HepG2 (cell line): ENCODE measurements around the gene CARHSP1. TPM values are rescaled to one million over a fixed set of nuclear protein-coding genes. Genes with fewer than 3 reads are reported as not detected.

Source experiments
- ARID3A ChIP-seq: IDR thresholded peaks from 2 replicates; pipeline ENCODE4 v1.6.1; 2012; ENCODE audit warnings: low read depth, low read length, improper control_type of control experiment
- ATM ChIP-seq: fragments of 450-650 bp; IDR thresholded peaks from 2 replicates; pipeline ENCODE4 v1.7.1; 2017; ENCODE audit warnings: mild to moderate bottlenecking, borderline replicate concordance
- BHLHE40 ChIP-seq: IDR thresholded peaks from 2 replicates; pipeline ENCODE4 v1.6.1; 2011; ENCODE audit warnings: low read length, improper control_type of control experiment
- DZIP1 ChIP-seq: sonication (generic); formaldehyde crosslinking; IDR thresholded peaks from 2 replicates; pipeline ENCODE4 v1.5.0; 2020; ENCODE audit warnings: mild to moderate bottlenecking, missing genetic modification reagents
- NFYC ChIP-seq: IDR thresholded peaks from 2 replicates; pipeline ENCODE4 v1.6.1; 2016; ENCODE audit warnings: missing genetic modification reagents, missing compliant biosample characterization
- POLR2A ChIP-seq, 2 experiments: IDR thresholded peaks; 2 replicates each; pipeline ENCODE4 v1.6.1; 2011; ENCODE audit warnings: low read depth in 2 of 2, low read length in 2 of 2, mild to moderate bottlenecking in 1 of 2, moderate library complexity in 1 of 2; ENCODE audit not compliant: insufficient read depth in 1 of 2
- THAP9 ChIP-seq: sonication (generic); formaldehyde crosslinking; IDR thresholded peaks from 2 replicates; pipeline ENCODE4; 2020; ENCODE audit warnings: missing genetic modification reagents, mild to moderate bottlenecking, borderline replicate concordance
- ZNF282 ChIP-seq: fragments of 450-650 bp; IDR thresholded peaks from 2 replicates; pipeline ENCODE4 v1.6.1; 2018; ENCODE audit not compliant: partially characterized antibody
- ZNF318 ChIP-seq: sonication (generic); formaldehyde crosslinking; IDR thresholded peaks from 2 replicates; pipeline ENCODE4 v1.4.0; 2020; ENCODE audit warnings: mild to moderate bottlenecking, missing genetic modification reagents
- ZNF350 ChIP-seq: sonication (generic); formaldehyde crosslinking; IDR thresholded peaks from 2 replicates; pipeline ENCODE4 v1.4.0; 2020; ENCODE audit warnings: mild to moderate bottlenecking, low read depth, missing genetic modification reagents, borderline replicate concordance
- ZNF576 ChIP-seq: sonication (generic); formaldehyde crosslinking; IDR thresholded peaks from 2 replicates; pipeline ENCODE4 v1.4.0; 2020; ENCODE audit warnings: mild to moderate bottlenecking, missing genetic modification reagents
- ZNF616 ChIP-seq: sonication (generic); formaldehyde crosslinking; IDR thresholded peaks from 2 replicates; pipeline ENCODE4 v1.5.0; 2020; ENCODE audit warnings: low read depth, mild to moderate bottlenecking, missing genetic modification reagents
- polyA plus RNA-seq, 8 experiments: library from polyadenylated mRNA; depleted of rRNA in 3 of 8; stranded (reverse) in 7 of 8; unstranded in 1 of 8; fragments of >200 nt; fragmentation: Illumina TruSeq in 4 of 8; extraction: Trizol in 4 of 8; gene quantifications; 2 replicates each; pipeline versions ENCODE4 v1.2.1 to v1.2.3, GENCODE V29; 2011 to 2016; ENCODE audit warnings: low read depth in 4 of 8, missing spikeins in 1 of 8, mixed read lengths in 1 of 8; ENCODE audit not compliant: insufficient read depth in 1 of 8
- total RNA-seq, 5 experiments: library from RNA; depleted of rRNA; stranded (reverse); fragments of >200 nt; fragmentation: Illumina TruSeq; extraction: Trizol; gene quantifications; 2 replicates each; pipeline ENCODE4 v1.2.3, GENCODE V29; 2016; ENCODE audit warnings: low read depth in 1 of 5

The CARHSP1 gene
- total and polyA plus RNA-seq, 2 of the 13 experiments (the other 11 are each of a cell fraction or from before 2014, with no cell fraction given): 173 to 345 TPM

GRCh38 chr16:8863594-8864424 lies 5.0 kb downstream of the CARHSP1 start (continued):
- TF ChIP-seq ZNF576 (peak; percentile 89; the same call in 1 of the 2 replicates), ZNF318 (CRISPR knock-in tag) (peak; percentile 96; the same call in 1 of the 2 replicates), POLR2A (IDR thresholded peaks at IDR 0.05; ENCODE audit: insufficient read depth in 1 of 2, low read depth in 2 of 2, low read length in 2 of 2) (peak in 1 of 2 experiments; percentile 71; a peak in 2 of 4 replicates), ZNF616 (CRISPR knock-in tag) (peak; percentile 80), BHLHE40 (no peak), ATM (no peak), ARID3A (no peak; the same call in 1 of the 2 replicates), NFYC (CRISPR knock-in tag) (no peak), DZIP1 (no peak), THAP9 (CRISPR knock-in tag) (peak; percentile 93), ZNF282 (no peak), ZNF350 (CRISPR knock-in tag) (peak; percentile 100)
